Tibial artery (tissue), 4 donors: Measurements from ENCODE around the gene CCNB2.
A peak's percentile ranks its signal among the peaks of the same experiment; 100 is the strongest.

Source experiments
- DNase-seq, 2 donors: peaks; one replicate each; pipeline ENCODE4 v3.0.0-alpha.2; 2019
- H3K27ac ChIP-seq, 2 donors: fragments of 200-600 bp; sonication (generic) in 1 of 2; 1 replicate in 1 of 2; 2 replicates in 1 of 2; pipeline ENCODE4 v1.5.1; 2018 to 2019; ENCODE audit warnings: mild to moderate bottlenecking in 1 of 2
- H3K27me3 ChIP-seq, 2 donors: fragments of 200-600 bp; sonication (generic) in 1 of 2; one replicate each; pipeline versions ENCODE4 v1.5.1 to v1.6.0; 2016 to 2019
- H3K36me3 ChIP-seq, 3 donors: fragments of 200-600 bp; sonication (generic) in 2 of 3; one replicate each; pipeline ENCODE4 v1.5.1; 2016 to 2019; ENCODE audit warnings: mild to moderate bottlenecking in 2 of 3
- H3K4me1 ChIP-seq, 4 donors: fragments of 200-600 bp; sonication (generic) in 2 of 4; 1 replicate in 3 of 4; 2 replicates in 1 of 4; pipeline ENCODE4 v1.5.1; 2016 to 2019
- H3K4me3 ChIP-seq, 2 donors: fragments of 200-600 bp; sonication (generic) in 1 of 2; 1 replicate in 1 of 2; 2 replicates in 1 of 2; pipeline ENCODE4 v1.5.1; 2018 to 2019; ENCODE audit warnings: mild to moderate bottlenecking in 2 of 2
- H3K9me3 ChIP-seq, 3 donors: fragments of 200-600 bp; sonication (generic) in 1 of 3; one replicate each; pipeline ENCODE4 v1.5.1; 2016 to 2019
- intact Hi-C: fragments of 100-400 bp; cut with DNase I; formaldehyde crosslinking; loops from one replicate; pipeline ENCODE4 v1.15.0; 2023; ENCODE audit warnings: low total_unique reads
- TF ChIP-seq, protein P1 (sequence below), 2 experiments: fragments of 200-600 bp in 1 of 2; fragments of 450-650 bp in 1 of 2; IDR thresholded peaks; one replicate each; pipeline ENCODE4 v1.5.1; 2017 to 2019; ENCODE audit warnings: antibody characterized with exemption in 2 of 2, mild to moderate bottlenecking in 1 of 2, moderate library complexity in 1 of 2

Gene CCNB2

GRCh38 chr15:59147666-59148065 lies 42.7 kb downstream of the CCNB2 start:
- TF ChIP-seq, protein P1, sequence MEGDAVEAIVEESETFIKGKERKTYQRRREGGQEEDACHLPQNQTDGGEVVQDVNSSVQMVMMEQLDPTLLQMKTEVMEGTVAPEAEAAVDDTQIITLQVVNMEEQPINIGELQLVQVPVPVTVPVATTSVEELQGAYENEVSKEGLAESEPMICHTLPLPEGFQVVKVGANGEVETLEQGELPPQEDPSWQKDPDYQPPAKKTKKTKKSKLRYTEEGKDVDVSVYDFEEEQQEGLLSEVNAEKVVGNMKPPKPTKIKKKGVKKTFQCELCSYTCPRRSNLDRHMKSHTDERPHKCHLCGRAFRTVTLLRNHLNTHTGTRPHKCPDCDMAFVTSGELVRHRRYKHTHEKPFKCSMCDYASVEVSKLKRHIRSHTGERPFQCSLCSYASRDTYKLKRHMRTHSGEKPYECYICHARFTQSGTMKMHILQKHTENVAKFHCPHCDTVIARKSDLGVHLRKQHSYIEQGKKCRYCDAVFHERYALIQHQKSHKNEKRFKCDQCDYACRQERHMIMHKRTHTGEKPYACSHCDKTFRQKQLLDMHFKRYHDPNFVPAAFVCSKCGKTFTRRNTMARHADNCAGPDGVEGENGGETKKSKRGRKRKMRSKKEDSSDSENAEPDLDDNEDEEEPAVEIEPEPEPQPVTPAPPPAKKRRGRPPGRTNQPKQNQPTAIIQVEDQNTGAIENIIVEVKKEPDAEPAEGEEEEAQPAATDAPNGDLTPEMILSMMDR (IDR thresholded peaks at IDR 0.05): no peak
- H3K4me3 ChIP-seq: no peak overlapping the region
- no peaks in the 10 kb centered on the region for H3K9me3 ChIP-seq
- H3K36me3 ChIP-seq: peaks cover 43 to 76% (median 74%) of the 10 kb centered on the region in 3 donors
- H3K27me3 ChIP-seq: no peaks in the 10 kb centered on the region
- H3K27ac ChIP-seq: peak overlapping the region in 1 of 2 donors; percentile 9
- intact Hi-C loops: no loop called here
- H3K4me1 ChIP-seq: peaks cover 0 to 32% (median 14%) of the 10 kb centered on the region in 4 donors
- DNase-seq: no peak

GRCh38 chr15:59148153-59148833 lies 43.3 kb downstream of the CCNB2 start:
- intact Hi-C loops: no loop called here
- no peak overlapping the region for H3K4me3 ChIP-seq
- peaks cover 46 to 78% (median 76%) of the 10 kb centered on the region in 3 donors for H3K36me3 ChIP-seq
- no peak for DNase-seq
- TF ChIP-seq, protein P1 (IDR thresholded peaks at IDR 0.05): no peak
- H3K27me3 ChIP-seq: no peaks in the 10 kb centered on the region
- no peaks in the 10 kb centered on the region for H3K9me3 ChIP-seq
- peaks cover 0 to 32% (median 14%) of the 10 kb centered on the region in 4 donors for H3K4me1 ChIP-seq
- peak overlapping the region in 1 of 2 donors; percentile 9 for H3K27ac ChIP-seq

DNA sequence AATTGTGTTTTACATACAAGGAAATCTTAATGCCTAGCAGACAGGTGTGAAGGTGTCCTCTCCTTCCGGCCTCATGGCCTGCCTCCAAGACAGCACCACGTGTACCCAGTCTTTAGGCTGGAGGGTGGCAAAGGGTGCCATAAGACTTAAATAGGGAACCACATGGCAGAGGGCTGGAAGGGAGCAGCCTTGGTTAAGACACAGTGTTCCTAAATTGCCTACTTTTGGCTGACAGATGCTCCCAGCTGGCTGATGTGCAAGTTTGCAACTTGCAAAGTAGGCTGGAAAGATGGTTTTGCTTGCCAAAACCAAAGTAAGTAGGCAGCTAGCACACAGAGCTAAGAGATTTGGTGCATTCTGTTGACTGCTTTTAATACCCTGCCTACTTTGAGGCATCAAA lies 45.2 kb downstream of the CCNB2 start:
- DNase-seq: no peak

DNA sequence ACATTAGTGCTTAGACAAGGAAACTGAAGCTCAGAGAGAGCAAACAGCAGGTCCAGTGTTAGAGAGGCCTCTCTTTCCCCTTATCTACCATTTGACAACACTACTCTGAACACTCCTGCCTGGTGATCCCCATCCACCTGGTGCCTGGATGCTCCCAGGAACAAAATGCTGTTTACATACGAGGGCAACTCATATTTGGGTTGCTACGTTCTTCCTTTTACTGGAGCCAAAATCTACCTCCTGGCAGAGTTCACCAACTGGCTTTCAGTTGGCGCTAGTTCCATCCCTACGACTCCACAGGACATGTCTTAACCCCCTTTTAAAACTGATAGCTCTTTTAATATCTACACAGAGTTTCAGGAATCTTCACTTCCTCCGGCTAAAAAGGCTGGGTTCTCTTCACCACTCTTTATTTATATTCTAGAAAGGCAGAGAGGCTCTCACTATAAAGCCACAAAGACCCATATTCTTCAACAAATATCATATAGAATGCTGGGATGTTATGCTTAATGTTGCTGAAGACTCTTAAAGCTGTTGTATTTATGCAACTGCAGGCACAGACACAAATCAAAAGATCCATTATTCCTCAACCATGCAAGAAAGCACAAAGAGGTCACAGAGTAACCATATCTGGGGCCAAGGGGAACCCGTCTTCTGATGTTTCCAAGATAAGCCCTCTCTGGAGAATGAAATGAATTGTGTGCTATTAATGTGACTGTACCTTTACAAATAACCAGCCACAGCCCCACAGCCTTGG lies 47.9 kb downstream of the CCNB2 start:
- no peaks in the 10 kb centered on the region for H3K9me3 ChIP-seq
- H3K27me3 ChIP-seq: no peaks in the 10 kb centered on the region
- peaks cover 0 to 28% (median 13%) of the 10 kb centered on the region in 4 donors for H3K4me1 ChIP-seq
- peaks cover 68 to 88% (median 82%) of the 10 kb centered on the region in 3 donors for H3K36me3 ChIP-seq
- no peak overlapping the region for H3K27ac ChIP-seq
- no peak for DNase-seq
- TF ChIP-seq, protein P1 (IDR thresholded peaks at IDR 0.05): no peak
- no peak overlapping the region for H3K4me3 ChIP-seq
- intact Hi-C loops: no loop called here

More for the DNA sequence above, 45.2 kb downstream of the CCNB2 start:
- TF ChIP-seq, protein P1 (IDR thresholded peaks at IDR 0.05): no peak
- H3K27me3 ChIP-seq: no peaks in the 10 kb centered on the region
- H3K9me3 ChIP-seq: no peaks in the 10 kb centered on the region
- peaks cover 0 to 32% (median 14%) of the 10 kb centered on the region in 4 donors for H3K4me1 ChIP-seq
- intact Hi-C loops: no loop called here
- H3K27ac ChIP-seq: peak overlapping the region in 1 of 2 donors; percentile 15
- H3K4me3 ChIP-seq: no peak overlapping the region
- H3K36me3 ChIP-seq: peaks cover 54 to 78% (median 77%) of the 10 kb centered on the region in 3 donors

GRCh38 chr15:59153466-59153865 lies 48.5 kb downstream of the CCNB2 start:
- Histone ChIP-seq H3K27ac (no peak overlapping the region), H3K27me3 (no peaks in the 10 kb centered on the region), H3K9me3 (no peaks in the 10 kb centered on the region), H3K36me3 (peaks cover 74 to 94% (median 88%) of the 10 kb centered on the region in 3 donors), H3K4me3 (no peak overlapping the region), H3K4me1 (peaks cover 0 to 22% (median 8%) of the 10 kb centered on the region in 4 donors)
- intact Hi-C loops: no loop called here
- TF ChIP-seq, protein P1 (IDR thresholded peaks at IDR 0.05): no peak
- no peak for DNase-seq
